Measurements from ENCODE around the gene PRKG1. TPM values are rescaled to one million over a fixed set of nuclear protein-coding genes. Genes with fewer than 3 reads are reported as not detected.

PRKG1 gene
- total RNA-seq, 1 donor from 2014 or later: 17.9 TPM

DNA sequence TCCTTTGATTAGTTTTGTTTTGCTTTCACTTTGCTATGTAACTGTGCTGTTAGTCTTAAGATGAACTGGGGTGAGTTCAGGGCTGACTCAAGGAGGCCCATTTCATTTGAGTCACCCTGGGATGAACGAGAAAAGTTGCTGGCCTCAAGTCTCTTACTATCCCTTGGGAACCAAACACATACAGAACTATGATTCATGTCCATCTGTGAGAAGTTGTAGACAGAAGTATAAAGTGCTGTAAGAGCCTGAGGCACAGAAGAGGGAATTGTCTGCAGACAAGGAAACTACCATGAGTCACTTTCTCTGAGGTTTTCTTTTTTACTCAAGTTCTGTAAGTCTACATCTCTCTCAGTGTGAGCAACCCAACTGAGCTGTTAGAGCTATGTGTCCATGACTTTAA, 805.0 kb downstream of the PRKG1 start:
- no peaks in the 10 kb centered on the region for H3K9me3 ChIP-seq
- no peaks in the 10 kb centered on the region for H3K36me3 ChIP-seq
- DNase-seq (ENCODE audit: extremely low spot score in 2 of 2): no peak
- H3K27ac ChIP-seq: peak overlapping the region; percentile 65
- H3K27me3 ChIP-seq: no peaks in the 10 kb centered on the region
- H3K4me3 ChIP-seq: peak overlapping the region in 1 of 2 donors; percentile 3
- intact Hi-C loops (cut with DNase I): no loop called here
- peaks cover 16% of the 10 kb centered on the region for H3K4me1 ChIP-seq
- TF ChIP-seq POLR2AphosphoS5 (IDR thresholded peaks at IDR 0.05; ENCODE audit: insufficient read depth in 1 of 2, low read depth in 1 of 2): peak in 1 of 2 donors; percentile 27
- TF ChIP-seq POLR2A (IDR thresholded peaks at IDR 0.05): no peak

DNA sequence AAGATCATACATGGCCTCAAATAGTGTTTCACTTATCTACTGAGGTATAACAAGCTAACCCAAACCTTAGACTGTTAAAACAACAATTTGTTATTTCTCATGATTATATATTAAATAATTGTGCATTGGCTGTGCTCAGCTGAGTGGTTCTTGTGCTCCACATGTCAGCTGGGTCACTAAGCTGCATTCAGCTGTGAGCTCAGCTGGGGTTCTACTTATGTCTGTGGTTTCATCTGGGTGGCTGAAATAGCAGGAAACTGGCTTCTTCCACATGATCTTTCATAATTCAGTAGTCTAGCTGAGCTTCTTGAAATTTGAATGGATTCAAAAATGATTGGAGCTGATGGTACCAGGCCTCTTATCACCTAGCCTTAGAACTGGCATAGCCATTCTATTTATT, 806.9 kb downstream of the PRKG1 start:
- no peak for DNase-seq (ENCODE audit: extremely low spot score in 2 of 2)
- Histone ChIP-seq H3K36me3 (no peaks in the 10 kb centered on the region), H3K27ac (no peak overlapping the region), H3K27me3 (no peaks in the 10 kb centered on the region), H3K4me1 (peaks cover 16% of the 10 kb centered on the region), H3K4me3 (no peak overlapping the region), H3K9me3 (no peaks in the 10 kb centered on the region)
- no peak for TF ChIP-seq POLR2AphosphoS5 (IDR thresholded peaks at IDR 0.05; ENCODE audit: insufficient read depth in 1 of 2, low read depth in 1 of 2)
- TF ChIP-seq POLR2A (IDR thresholded peaks at IDR 0.05): no peak
- TF ChIP-seq CTCF (IDR thresholded peaks at IDR 0.05): no peak
- intact Hi-C loops (cut with DNase I): no loop called here

GRCh38 chr10:51886438-51887068, 812.3 kb downstream of the PRKG1 start:
- Histone ChIP-seq H3K9me3 (no peaks in the 10 kb centered on the region), H3K4me1 (no peaks in the 10 kb centered on the region), H3K4me3 (no peak overlapping the region), H3K27me3 (no peaks in the 10 kb centered on the region), H3K27ac (no peak overlapping the region), H3K36me3 (no peaks in the 10 kb centered on the region)
- no peak for DNase-seq (ENCODE audit: extremely low spot score in 2 of 2)
- no peak for TF ChIP-seq POLR2AphosphoS5 (IDR thresholded peaks at IDR 0.05; ENCODE audit: insufficient read depth in 1 of 2, low read depth in 1 of 2)
- TF ChIP-seq CTCF (IDR thresholded peaks at IDR 0.05): no peak
- TF ChIP-seq POLR2A (IDR thresholded peaks at IDR 0.05): no peak
- intact Hi-C loops (cut with DNase I): no loop called here

- intact Hi-C loops (cut with DNase I): no loop called here
- no peak for TF ChIP-seq POLR2A (IDR thresholded peaks at IDR 0.05)
- no peak for TF ChIP-seq CTCF (IDR thresholded peaks at IDR 0.05)
- no peak for TF ChIP-seq POLR2AphosphoS5 (IDR thresholded peaks at IDR 0.05; ENCODE audit: insufficient read depth in 1 of 2, low read depth in 1 of 2)
- H3K36me3 ChIP-seq: no peaks in the 10 kb centered on the region
Measured at GRCh38 chr10:51888263-51888662, 814.0 kb downstream of the PRKG1 start.

GRCh38 chr10:51892313-51892712, 818.0 kb downstream of the PRKG1 start:
- H3K4me1 ChIP-seq: peaks cover 34% of the 10 kb centered on the region
- no peak overlapping the region for H3K4me3 ChIP-seq
- H3K27me3 ChIP-seq: no peaks in the 10 kb centered on the region
- H3K27ac ChIP-seq: no peak overlapping the region
- H3K9me3 ChIP-seq: no peaks in the 10 kb centered on the region
- intact Hi-C loops (cut with DNase I): no loop called here
- DNase-seq (ENCODE audit: extremely low spot score in 2 of 2): no peak
- H3K36me3 ChIP-seq: no peaks in the 10 kb centered on the region
- no peak for TF ChIP-seq POLR2AphosphoS5 (IDR thresholded peaks at IDR 0.05; ENCODE audit: insufficient read depth in 1 of 2, low read depth in 1 of 2)
- TF ChIP-seq POLR2A (IDR thresholded peaks at IDR 0.05): no peak
- no peak for TF ChIP-seq CTCF (IDR thresholded peaks at IDR 0.05)

More at GRCh38 chr10:51888263-51888662, 814.0 kb downstream of the PRKG1 start:
- H3K27me3 ChIP-seq: no peaks in the 10 kb centered on the region
- no peaks in the 10 kb centered on the region for H3K4me1 ChIP-seq
- no peak overlapping the region for H3K27ac ChIP-seq
- no peaks in the 10 kb centered on the region for H3K9me3 ChIP-seq
- no peak for DNase-seq (ENCODE audit: extremely low spot score in 2 of 2)
- H3K4me3 ChIP-seq: no peak overlapping the region
